DMS53 treated with DMSO at 0.1 percent for 48 hours (cell line): ENCODE results near the gene GPC6.

ENCODE experiments used
- DNase-seq: peaks from one replicate; lab custom pipeline; 2025; ENCODE audit not compliant: unreplicated experiment; lab: John Stamatoyannopoulos, UW

GPC6 gene

DNA sequence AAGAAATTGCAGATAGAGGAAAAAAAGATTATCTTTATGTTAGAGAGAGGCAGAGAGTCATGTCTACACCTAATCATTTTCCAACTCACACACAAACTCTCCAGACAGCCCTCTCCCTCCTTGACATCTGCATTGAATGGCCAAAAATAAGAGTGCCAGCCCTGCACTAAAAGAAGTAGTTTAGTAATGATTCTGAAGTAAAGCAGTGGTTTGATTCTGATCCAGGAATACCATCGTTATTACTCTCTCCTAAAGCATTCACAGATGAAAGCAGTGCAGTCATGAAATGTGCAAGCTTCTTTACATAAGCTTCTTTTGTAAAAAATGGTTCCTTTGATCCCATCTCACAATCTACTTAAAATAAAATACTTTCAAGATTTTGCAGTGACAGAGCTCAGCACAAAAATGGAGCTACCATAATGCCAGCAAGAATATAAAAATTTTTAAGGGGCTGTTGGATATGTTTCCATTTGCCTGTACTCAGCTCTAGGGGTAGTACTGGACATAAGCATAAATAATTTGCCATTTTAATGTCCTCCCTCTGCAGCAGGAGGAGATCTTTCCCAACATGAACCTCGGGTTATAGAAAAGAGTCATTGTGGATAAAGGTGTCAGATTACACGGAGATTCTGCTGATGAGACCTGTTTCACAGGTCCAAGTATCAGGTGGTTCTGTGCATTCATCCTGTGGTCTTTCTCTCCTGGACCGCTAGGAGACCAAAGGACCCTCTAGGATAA, 846.6 kb downstream of the GPC6 start:
- peak; percentile 2 for DNase-seq

- peak; percentile 9 for DNase-seq
Observed at GRCh38 chr13:94079876-94080275, 853.3 kb downstream of the GPC6 start.

DNA sequence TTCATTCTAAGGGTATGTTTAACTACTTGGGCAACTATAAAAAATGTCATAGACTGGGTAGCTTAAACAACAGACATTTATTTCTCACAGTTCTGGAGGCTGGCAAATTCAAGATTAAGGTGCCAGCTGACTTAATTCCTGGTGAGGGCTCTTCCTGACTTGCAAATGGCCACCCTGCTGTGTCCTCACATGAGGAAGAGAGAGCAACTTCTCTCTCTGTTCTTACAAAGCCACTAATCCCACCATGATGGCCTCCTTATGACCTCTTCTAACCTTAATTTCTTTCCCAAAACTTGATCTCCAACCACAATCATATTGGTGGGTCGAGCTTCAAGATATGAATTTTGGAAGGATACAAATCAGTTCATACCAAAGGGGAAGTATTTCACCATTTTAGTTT, 853.9 kb downstream of the GPC6 start:
- DNase-seq = no peak

GRCh38 chr13:94087100-94087499, 860.5 kb downstream of the GPC6 start:
- no peak for DNase-seq

DNA sequence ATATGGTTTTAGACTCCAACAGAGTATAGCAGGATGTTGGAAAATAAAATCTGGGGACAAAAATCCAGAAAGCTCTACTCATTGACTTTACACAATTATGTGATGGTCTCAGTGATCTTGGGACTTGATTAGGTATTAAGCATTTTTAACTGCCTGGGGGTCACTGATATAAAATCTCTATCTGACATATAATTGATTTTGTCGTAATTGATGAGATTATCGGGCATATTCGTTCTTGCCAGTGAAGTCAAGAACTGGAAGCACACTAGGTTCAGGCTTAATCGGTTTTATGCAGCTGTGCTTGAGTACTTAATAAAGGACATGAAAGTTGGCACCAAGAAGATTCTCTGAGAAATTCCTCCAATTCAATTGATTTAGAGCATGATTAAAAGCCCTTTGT, 862.1 kb downstream of the GPC6 start:
- DNase-seq = no peak

GRCh38 chr13:94090773-94091480, 864.3 kb downstream of the GPC6 start:
- DNase-seq = no peak

- DNase-seq = no peak
Observed at GRCh38 chr13:94093652-94094315, 867.2 kb downstream of the GPC6 start.

- DNase-seq = no peak
Observed at GRCh38 chr13:94109715-94110374, 883.2 kb downstream of the GPC6 start.

DNA sequence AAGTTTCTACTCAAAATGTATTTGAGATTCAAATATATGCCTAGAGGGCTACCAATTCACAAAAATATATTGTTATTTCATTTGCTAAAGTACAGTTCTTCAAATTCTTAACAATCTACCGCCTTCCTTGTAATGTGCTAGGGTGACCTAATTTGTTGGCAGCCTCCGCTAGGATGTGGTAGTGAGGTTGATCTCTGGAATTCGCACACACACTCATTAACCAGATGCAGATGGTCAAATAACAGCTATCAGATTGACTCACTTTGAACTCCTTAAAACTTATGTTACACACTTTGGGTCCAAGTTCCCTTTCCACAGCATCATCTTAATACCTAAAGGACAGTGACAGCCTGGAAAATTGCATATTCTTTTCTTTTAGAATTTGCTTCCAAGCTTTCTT, 885.6 kb downstream of the GPC6 start:
- DNase-seq = no peak

- DNase-seq = no peak
Observed at GRCh38 chr13:94112731-94113130, 886.1 kb downstream of the GPC6 start.

GRCh38 chr13:94113245-94113644, 886.6 kb downstream of the GPC6 start:
- DNase-seq = no peak

DNA sequence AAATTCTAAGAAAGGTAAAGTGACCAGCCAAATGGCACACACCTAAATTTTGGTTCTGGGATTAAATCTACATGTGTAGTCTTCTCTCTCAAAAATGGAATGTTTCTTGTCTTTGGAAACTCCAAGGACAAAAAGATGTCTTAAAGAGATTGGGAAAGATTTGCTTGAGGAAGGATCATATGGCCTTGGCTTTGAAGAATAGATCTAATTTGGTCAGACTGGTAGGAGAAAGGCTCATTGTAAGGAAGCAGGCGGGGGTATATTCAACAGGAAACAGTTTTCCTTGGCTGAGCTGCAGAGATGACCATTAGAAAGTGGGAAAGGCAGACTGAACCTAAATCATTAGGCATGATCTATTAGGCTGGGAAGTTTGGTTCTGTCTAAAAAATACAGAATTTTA, 887.6 kb downstream of the GPC6 start:
- DNase-seq = no peak

DNA sequence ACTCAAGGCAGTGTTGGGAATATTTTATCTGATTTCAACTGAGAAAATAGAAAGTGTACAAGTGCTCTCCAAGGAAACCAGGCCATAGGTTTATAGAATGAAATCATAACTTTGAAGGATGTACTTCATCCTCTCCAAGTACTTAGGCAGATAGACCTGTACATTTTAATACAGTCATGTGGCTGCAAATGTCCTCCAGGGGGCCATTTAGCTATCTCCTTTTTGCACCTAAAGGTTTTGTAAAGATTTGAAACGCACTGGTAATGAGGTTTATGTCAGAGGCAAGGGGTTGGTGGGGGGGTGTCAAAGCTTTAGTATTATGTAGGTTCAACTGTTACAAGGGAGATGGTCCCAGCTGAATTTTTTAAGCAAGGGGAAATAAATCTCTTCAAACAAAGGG, 888.4 kb downstream of the GPC6 start:
- no peak for DNase-seq

- no peak for DNase-seq
Observed at GRCh38 chr13:94119360-94119936, 892.8 kb downstream of the GPC6 start.

DNA sequence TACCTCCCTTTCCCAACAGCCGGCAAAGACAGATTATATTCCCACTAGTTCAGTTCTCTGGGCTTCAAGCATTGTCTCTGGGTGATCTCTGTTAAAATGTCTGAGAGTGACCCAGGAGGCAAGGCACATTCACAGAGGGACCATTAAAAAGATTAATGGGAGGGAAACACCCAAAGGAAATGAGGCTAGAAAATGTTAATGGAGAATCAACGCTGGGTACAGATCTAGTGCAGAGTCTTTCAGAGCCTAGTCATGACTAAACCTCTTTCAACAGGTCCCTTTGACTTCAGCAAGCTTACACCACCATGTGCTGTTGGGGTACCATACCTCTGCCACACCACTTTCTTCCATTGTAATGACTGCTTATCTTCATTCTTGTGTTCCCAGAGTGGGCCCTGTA, 894.3 kb downstream of the GPC6 start:
- DNase-seq = no peak

- no peak for DNase-seq
Observed at GRCh38 chr13:94121686-94122085, 895.1 kb downstream of the GPC6 start.

DNA sequence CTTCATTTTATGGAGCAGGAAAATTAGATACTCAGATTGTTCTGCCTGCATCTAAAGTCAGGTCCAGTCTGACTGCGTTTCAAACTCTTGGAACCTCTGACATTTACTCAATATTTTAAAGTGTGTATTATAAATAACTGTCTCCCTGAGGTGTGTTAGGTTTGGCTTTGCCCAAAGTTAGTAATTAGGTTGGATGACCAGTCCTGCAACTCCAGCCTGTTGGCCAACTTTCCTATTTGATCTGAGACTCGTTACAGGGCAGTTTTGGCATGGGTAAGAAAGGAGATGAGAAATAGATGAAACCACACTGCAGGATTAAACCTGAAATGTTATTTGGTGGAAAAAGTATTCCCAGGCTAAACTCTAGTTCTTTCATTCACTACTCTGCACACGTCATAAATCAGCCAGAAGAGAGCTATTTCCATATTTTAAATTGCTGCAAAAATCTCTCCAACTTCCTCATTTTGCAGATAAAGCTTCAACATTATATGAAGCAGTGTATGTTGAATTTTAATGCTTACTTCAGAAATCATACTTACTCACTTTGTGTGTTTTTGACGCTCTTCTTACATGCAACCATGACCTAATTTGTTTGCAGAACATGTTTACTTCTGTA, 895.8 kb downstream of the GPC6 start:
- DNase-seq = no peak

- DNase-seq = no peak
Observed at GRCh38 chr13:94123557-94123956, 897.0 kb downstream of the GPC6 start.

GRCh38 chr13:94128430-94128829, 901.8 kb downstream of the GPC6 start:
- no peak for DNase-seq

GRCh38 chr13:94129490-94129894, 902.9 kb downstream of the GPC6 start:
- DNase-seq = no peak

DNA sequence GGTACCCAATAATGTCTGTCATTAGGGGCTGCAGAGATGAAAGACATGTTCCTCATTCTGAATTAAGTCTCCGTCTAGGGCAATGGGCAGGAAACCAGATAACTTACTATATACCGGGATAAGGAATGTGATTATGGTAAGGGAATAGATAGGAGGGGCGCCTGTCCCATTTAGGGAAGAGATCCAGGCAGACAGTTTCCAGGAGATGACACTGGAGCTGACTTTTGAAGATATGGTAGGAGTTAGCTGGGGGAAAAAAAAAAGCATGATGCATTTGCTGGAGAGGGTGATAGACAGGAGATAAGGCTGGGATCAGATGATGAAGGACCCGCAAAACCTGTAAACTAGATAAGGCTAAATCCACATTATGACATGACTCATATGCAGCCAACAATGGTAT, 912.2 kb downstream of the GPC6 start:
- DNase-seq = no peak
